GM18520 (cell line): Measurements from ENCODE around the gene PHLDA2.

ENCODE experiments used
- ATAC-seq: cut with Tn5 transposase; IDR thresholded peaks from one replicate; pipeline ENCODE4 v1.9.1; 2021; ENCODE audit not compliant: unreplicated experiment

The PHLDA2 gene

DNA sequence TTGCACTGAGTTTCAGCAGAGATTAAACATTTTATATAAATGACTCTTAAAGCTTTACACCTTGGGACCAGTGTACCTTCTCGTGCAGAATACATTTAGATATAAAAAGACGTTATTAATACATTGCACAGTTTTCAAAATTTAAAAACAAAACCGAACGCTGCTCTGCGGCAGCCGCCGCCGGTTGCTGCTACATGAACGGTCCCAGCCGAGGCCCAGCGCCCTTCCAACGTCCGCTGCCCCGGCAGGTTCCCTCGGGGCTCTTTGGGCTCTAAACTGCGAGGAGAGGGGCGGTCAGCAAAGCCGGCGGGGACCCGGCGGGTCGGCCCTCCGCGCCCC, 45.6 kb downstream of the PHLDA2 start:
- ATAC-seq, result no peak

DNA sequence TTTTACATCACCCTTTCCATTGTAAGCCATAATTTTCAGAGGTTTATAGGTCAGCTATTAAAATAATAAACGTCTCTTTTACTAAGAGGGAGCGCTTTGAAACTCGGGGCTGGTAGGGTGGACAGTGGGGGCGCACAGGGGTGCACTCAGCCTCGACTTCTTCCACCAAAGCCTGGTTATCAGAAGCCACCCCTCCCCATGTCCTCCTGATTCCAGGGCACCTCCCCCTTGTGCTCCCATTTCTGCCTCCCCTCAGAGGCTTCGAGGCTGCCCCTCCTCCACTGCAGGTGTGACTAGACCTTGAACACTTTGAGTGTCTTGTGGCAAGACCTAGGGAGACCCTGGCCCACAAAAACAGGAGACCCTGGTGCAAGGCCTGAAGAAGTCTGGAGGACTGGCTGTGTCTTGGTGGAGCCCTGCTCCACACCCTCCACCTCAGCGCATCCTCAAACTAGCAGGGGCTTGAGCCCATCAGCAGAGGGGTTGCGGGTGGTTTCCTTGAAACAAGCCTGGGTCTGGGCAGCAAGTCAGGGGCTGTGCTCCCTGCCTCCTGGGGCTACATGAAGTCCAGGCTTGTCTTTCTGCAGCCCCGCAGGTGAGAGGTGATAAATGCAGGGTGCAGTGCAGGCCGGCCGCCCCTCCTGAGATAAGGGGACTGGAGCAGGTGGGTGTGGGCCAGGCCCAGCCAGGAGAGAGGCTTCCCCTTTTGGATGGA, 46.7 kb downstream of the PHLDA2 start:
- no peak for ATAC-seq

DNA sequence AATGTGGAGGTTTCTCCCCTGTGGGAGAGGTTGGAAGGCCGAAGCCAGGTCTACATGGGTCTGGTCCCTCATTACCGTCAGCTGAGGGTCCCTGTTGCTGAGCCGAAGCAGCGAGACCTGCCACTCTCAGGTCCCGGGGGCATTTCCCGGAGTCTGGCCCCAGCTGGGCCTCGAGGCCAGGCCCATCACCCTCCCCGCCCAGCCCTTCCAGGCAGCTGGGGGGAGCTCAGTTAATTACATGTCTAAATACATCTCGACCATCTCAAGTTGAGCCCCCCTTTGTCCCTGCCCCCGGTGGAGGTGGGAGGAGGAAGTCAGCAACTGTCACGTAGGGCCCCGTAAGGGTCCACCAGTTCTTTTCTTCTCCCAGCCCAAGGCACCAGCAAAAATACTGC, 47.2 kb downstream of the PHLDA2 start:
- ATAC-seq, result no peak

DNA sequence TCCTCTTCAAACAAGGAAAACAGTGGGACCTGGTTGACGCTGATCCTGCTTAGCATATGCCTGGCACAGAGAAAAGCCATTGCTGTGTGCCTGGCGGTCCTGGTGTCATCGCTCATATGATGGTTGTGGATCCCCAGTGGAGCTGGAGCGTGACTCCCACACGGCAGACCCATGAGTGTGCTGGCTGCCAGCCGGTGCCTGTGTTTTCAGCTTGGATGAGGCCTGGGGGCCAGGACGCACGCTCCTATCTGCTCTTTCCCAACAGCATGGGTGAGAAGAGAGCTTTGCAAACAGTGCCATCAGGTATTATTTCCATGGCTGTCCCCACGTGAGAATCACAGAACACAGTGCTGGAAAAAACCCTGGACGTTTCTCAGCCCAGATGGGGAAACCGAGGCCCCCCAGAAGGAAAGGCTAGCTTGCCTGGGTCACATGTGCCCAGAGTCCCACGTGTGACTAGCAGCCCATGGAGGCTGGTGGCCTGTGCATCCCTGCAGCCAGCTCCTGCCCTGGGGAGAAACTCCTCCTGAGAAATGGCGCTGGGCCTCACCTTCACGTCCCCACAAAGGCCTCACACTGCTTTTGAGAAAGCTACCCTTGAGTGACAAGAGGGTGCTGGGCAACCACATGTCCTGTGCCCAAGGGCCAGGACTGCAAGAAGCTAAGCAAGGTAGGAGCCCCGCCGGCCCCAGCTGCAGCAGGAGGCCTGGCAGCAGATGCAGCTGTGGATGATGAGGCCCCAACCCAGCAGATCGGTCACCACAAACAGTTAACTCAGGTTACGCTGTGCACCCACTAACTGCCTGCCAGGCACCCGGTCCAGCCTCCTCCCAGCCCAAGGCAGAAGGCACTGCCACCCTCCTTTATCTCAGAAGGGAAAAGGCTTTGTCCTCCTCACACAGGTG, 47.9 kb downstream of the PHLDA2 start:
- ATAC-seq, result no peak

DNA sequence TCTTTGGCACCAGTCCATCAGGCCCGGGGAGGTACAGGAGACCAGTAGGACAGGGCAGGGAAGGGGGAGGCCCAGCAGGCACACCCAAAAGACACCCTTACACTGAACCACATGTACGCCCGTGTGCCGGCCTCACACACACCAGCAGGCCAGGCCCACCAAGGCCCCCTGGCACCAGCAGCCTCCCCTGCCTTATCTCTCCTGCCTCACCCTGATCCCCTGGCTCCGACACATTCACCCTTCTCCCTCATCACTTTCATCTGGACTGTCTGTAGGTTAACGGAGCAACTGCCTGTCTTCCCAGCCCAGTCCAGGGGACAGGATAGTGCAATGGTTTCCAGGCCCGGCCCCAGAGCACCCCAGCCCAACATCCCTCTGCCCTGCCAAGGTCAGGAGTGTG, 48.6 kb downstream of the PHLDA2 start:
- no peak for ATAC-seq

DNA sequence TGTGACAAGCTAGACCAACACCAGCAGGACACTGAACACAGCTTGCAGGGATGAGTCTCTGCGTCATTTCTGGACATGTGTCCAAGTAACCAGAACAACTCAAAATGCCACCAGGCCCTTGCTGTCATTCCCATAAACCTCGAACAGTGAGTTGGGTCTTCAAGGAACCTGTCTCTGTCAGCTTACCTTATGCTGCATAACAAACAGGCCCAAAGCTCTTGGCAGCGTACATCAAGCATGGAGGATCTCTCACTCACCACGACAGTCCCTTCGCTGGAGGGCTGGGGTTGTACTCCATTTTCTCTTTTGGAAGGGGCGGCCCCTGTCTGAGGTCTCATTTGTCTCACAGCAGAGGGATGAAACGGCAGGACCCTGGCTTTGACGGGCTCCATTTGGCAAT, 50.4 kb downstream of the PHLDA2 start:
- ATAC-seq, result no peak
